ENCODE results near the gene NUP50.

NUP50 gene

GRCh38 chr22:45159652-45160462 lies 3.9 kb upstream of the NUP50 start:
- Histone ChIP-seq H3K4me3 (ENCODE audit: low read length) (no peak overlapping the region), H3K9me3 (ENCODE audit: control insufficient read depth, insufficient read depth, low read length) (no peaks in the 10 kb centered on the region), H3K27ac (ENCODE audit: low read length) (no peak overlapping the region), H3K36me3 (ENCODE audit: control insufficient read depth, insufficient read depth, low read length) (no peaks in the 10 kb centered on the region; the same call in 1 of the 2 replicates), H3K27me3 (ENCODE audit: control insufficient read depth, insufficient read depth, low read length) (no peaks in the 10 kb centered on the region), H3K4me1 (ENCODE audit: control insufficient read depth, insufficient read depth, low read length) (no peaks in the 10 kb centered on the region)
- no peak for DNase-seq (ENCODE audit: low read depth, low spot score)
- WGBS (ENCODE audit: insufficient coverage, insufficient read length), result no CpG with 5 or more reads among the region's 5 CpGs

- H3K9me3 ChIP-seq (ENCODE audit: control insufficient read depth, insufficient read depth, low read length), result no peaks in the 10 kb centered on the region
- H3K4me1 ChIP-seq (ENCODE audit: control insufficient read depth, insufficient read depth, low read length), result no peaks in the 10 kb centered on the region
- peak overlapping the region; percentile 1; the same call in 1 of the 2 replicates for H3K4me3 ChIP-seq (ENCODE audit: low read length)
- no peak overlapping the region for H3K27ac ChIP-seq (ENCODE audit: low read length)
- H3K36me3 ChIP-seq (ENCODE audit: control insufficient read depth, insufficient read depth, low read length), result no peaks in the 10 kb centered on the region; the same call in 1 of the 2 replicates
- DNase-seq (ENCODE audit: low read depth, low spot score), result no peak
- no peaks in the 10 kb centered on the region for H3K27me3 ChIP-seq (ENCODE audit: control insufficient read depth, insufficient read depth, low read length)
- no CpG with 5 or more reads among the region's 19 CpGs for WGBS (ENCODE audit: insufficient coverage, insufficient read length)
Observed at GRCh38 chr22:45162531-45162930, 1.2 kb upstream of the NUP50 start.

- peak overlapping the region; percentile 47 for H3K4me3 ChIP-seq (ENCODE audit: low read length)
- H3K9me3 ChIP-seq (ENCODE audit: control insufficient read depth, insufficient read depth, low read length), result no peaks in the 10 kb centered on the region
- H3K36me3 ChIP-seq (ENCODE audit: control insufficient read depth, insufficient read depth, low read length), result no peaks in the 10 kb centered on the region
- WGBS (ENCODE audit: insufficient coverage, insufficient read length), result no CpG with 5 or more reads among the region's 13 CpGs
- no peaks in the 10 kb centered on the region for H3K4me1 ChIP-seq (ENCODE audit: control insufficient read depth, insufficient read depth, low read length)
- no peak overlapping the region for H3K27ac ChIP-seq (ENCODE audit: low read length)
- no peak for DNase-seq (ENCODE audit: low read depth, low spot score)
- no peaks in the 10 kb centered on the region for H3K27me3 ChIP-seq (ENCODE audit: control insufficient read depth, insufficient read depth, low read length)
Observed at GRCh38 chr22:45163099-45163450, 650 bp upstream of the NUP50 start.

- Histone ChIP-seq H3K4me3 (ENCODE audit: low read length) (peak overlapping the region; percentile 47), H3K36me3 (ENCODE audit: control insufficient read depth, insufficient read depth, low read length) (peaks cover 6% of the 10 kb centered on the region; the same call in 1 of the 2 replicates), H3K27me3 (ENCODE audit: control insufficient read depth, insufficient read depth, low read length) (no peaks in the 10 kb centered on the region), H3K4me1 (ENCODE audit: control insufficient read depth, insufficient read depth, low read length) (no peaks in the 10 kb centered on the region), H3K9me3 (ENCODE audit: control insufficient read depth, insufficient read depth, low read length) (no peaks in the 10 kb centered on the region), H3K27ac (ENCODE audit: low read length) (no peak overlapping the region)
- DNase-seq (ENCODE audit: low read depth, low spot score), result no peak
- WGBS (ENCODE audit: insufficient coverage, insufficient read length), result no CpG with 5 or more reads among the region's 59 CpGs
Observed at GRCh38 chr22:45164270-45165088, 754 bp downstream of the NUP50 start.

GRCh38 chr22:45166932-45167331 lies 3.2 kb downstream of the NUP50 start:
- H3K9me3 ChIP-seq (ENCODE audit: control insufficient read depth, insufficient read depth, low read length), result no peaks in the 10 kb centered on the region
- no peaks in the 10 kb centered on the region for H3K4me1 ChIP-seq (ENCODE audit: control insufficient read depth, insufficient read depth, low read length)
- H3K27me3 ChIP-seq (ENCODE audit: control insufficient read depth, insufficient read depth, low read length), result no peaks in the 10 kb centered on the region
- H3K4me3 ChIP-seq (ENCODE audit: low read length), result no peak overlapping the region
- DNase-seq (ENCODE audit: low read depth, low spot score), result no peak
- H3K36me3 ChIP-seq (ENCODE audit: control insufficient read depth, insufficient read depth, low read length), result peaks cover 20% of the 10 kb centered on the region; the same call in 1 of the 2 replicates
- H3K27ac ChIP-seq (ENCODE audit: low read length), result no peak overlapping the region
- no CpG with 5 or more reads among the region's 5 CpGs for WGBS (ENCODE audit: insufficient coverage, insufficient read length)

- DNase-seq (ENCODE audit: low read depth, low spot score), result no peak
- Histone ChIP-seq H3K4me1 (ENCODE audit: control insufficient read depth, insufficient read depth, low read length) (no peaks in the 10 kb centered on the region), H3K27me3 (ENCODE audit: control insufficient read depth, insufficient read depth, low read length) (no peaks in the 10 kb centered on the region; the same call in 1 of the 2 replicates), H3K4me3 (ENCODE audit: low read length) (no peak overlapping the region), H3K27ac (ENCODE audit: low read length) (no peak overlapping the region), H3K9me3 (ENCODE audit: control insufficient read depth, insufficient read depth, low read length) (no peaks in the 10 kb centered on the region), H3K36me3 (ENCODE audit: control insufficient read depth, insufficient read depth, low read length) (peaks cover 26% of the 10 kb centered on the region; the same call in 1 of the 2 replicates)
- no CpG with 5 or more reads among the region's 19 CpGs for WGBS (ENCODE audit: insufficient coverage, insufficient read length)
Observed at GRCh38 chr22:45169591-45170466, 6.1 kb downstream of the NUP50 start.

GRCh38 chr22:45171830-45172229 lies 8.1 kb downstream of the NUP50 start:
- H3K27ac ChIP-seq (ENCODE audit: low read length), result no peak overlapping the region
- no peak overlapping the region for H3K4me3 ChIP-seq (ENCODE audit: low read length)
- no peaks in the 10 kb centered on the region for H3K9me3 ChIP-seq (ENCODE audit: control insufficient read depth, insufficient read depth, low read length)
- no peaks in the 10 kb centered on the region; the same call in 1 of the 2 replicates for H3K27me3 ChIP-seq (ENCODE audit: control insufficient read depth, insufficient read depth, low read length)
- no peak for DNase-seq (ENCODE audit: low read depth, low spot score)
- peaks cover 30% of the 10 kb centered on the region; the same call in 1 of the 2 replicates for H3K36me3 ChIP-seq (ENCODE audit: control insufficient read depth, insufficient read depth, low read length)
- WGBS (ENCODE audit: insufficient coverage, insufficient read length), result no CpG with 5 or more reads among the region's 6 CpGs
- no peaks in the 10 kb centered on the region for H3K4me1 ChIP-seq (ENCODE audit: control insufficient read depth, insufficient read depth, low read length)

GRCh38 chr22:45172881-45173585 lies 9.3 kb downstream of the NUP50 start:
- H3K27ac ChIP-seq (ENCODE audit: low read length), result no peak overlapping the region
- no peak for DNase-seq (ENCODE audit: low read depth, low spot score)
- H3K4me1 ChIP-seq (ENCODE audit: control insufficient read depth, insufficient read depth, low read length), result no peaks in the 10 kb centered on the region
- peaks cover 30% of the 10 kb centered on the region; the same call in 1 of the 2 replicates for H3K36me3 ChIP-seq (ENCODE audit: control insufficient read depth, insufficient read depth, low read length)
- H3K4me3 ChIP-seq (ENCODE audit: low read length), result no peak overlapping the region
- WGBS (ENCODE audit: insufficient coverage, insufficient read length), result no CpG with 5 or more reads among the region's 7 CpGs
- no peaks in the 10 kb centered on the region for H3K9me3 ChIP-seq (ENCODE audit: control insufficient read depth, insufficient read depth, low read length)
- no peaks in the 10 kb centered on the region; the same call in 1 of the 2 replicates for H3K27me3 ChIP-seq (ENCODE audit: control insufficient read depth, insufficient read depth, low read length)

- DNase-seq (ENCODE audit: low read depth, low spot score), result no peak
- H3K36me3 ChIP-seq (ENCODE audit: control insufficient read depth, insufficient read depth, low read length), result peaks cover 9% of the 10 kb centered on the region
- no peak overlapping the region for H3K4me3 ChIP-seq (ENCODE audit: low read length)
- H3K27me3 ChIP-seq (ENCODE audit: control insufficient read depth, insufficient read depth, low read length), result no peaks in the 10 kb centered on the region
- H3K4me1 ChIP-seq (ENCODE audit: control insufficient read depth, insufficient read depth, low read length), result peaks cover 2% of the 10 kb centered on the region; the same call in 1 of the 2 replicates
- no peaks in the 10 kb centered on the region for H3K9me3 ChIP-seq (ENCODE audit: control insufficient read depth, insufficient read depth, low read length)
- WGBS (ENCODE audit: insufficient coverage, insufficient read length), result no CpG with 5 or more reads among the region's 9 CpGs
- H3K27ac ChIP-seq (ENCODE audit: low read length), result no peak overlapping the region
Observed at GRCh38 chr22:45179276-45180049, 15.7 kb downstream of the NUP50 start.

Measured in iPS DF 6.9 (cell line).